PFSK-1 (cell line): ENCODE data around the gene GRIK3.

Experiments
- FOXP2 ChIP-seq: optimal IDR thresholded peaks from 2 replicates; pipeline ENCODE3; 2011; ENCODE audit warnings: borderline replicate concordance, control low read depth, inconsistent platforms; ENCODE audit not compliant: insufficient read depth; ENCODE audit errors: extremely low read length, extremely low read depth
- POLR2AphosphoS5 ChIP-seq: IDR thresholded peaks from 2 replicates; pipeline ENCODE4 v1.6.1; 2012; ENCODE audit warnings: low read depth, mild to moderate bottlenecking, control low read depth, low read length, moderate library complexity
- SIN3A ChIP-seq: IDR thresholded peaks from 2 replicates; pipeline ENCODE4 v1.6.1; 2012; ENCODE audit warnings: mild to moderate bottlenecking, low read length, moderate library complexity, borderline replicate concordance; ENCODE audit not compliant: insufficient read depth
- TAF1 ChIP-seq: IDR thresholded peaks from 2 replicates; pipeline ENCODE4 v1.6.1; 2012; ENCODE audit warnings: low read length, control low read depth, borderline replicate concordance; ENCODE audit not compliant: insufficient read depth
- TF ChIP-seq, protein P1 (sequence below), 2 experiments: IDR thresholded peaks; 2 replicates each; pipeline versions ENCODE4 v1.6.1 to v1.8.0; 2011 to 2012; ENCODE audit warnings: low read depth in 2 of 2, low read length in 2 of 2, control low read depth in 1 of 2, inconsistent platforms in 1 of 2, mild to moderate bottlenecking in 1 of 2, moderate library complexity in 1 of 2; ENCODE audit not compliant: insufficient read depth in 1 of 2

The GRIK3 gene

DNA sequence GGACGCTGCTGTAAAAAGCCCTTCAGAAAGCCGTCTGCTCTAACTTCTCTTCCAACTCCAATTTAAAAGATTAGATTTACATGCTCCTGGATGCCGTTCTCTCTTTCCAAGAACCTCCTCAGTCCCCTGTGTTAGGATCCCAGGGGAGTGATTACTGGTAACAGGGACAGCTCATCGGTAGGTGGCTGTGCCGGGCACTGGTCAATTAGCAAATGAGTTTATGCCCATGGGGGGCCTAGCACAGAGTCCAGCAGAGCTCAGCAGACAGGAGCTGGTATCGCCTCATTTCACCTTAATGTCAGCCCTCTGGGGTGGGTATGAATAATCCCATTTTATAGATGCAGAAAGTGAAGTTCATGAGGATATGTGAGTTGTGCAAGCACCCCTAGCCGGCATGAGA, 191.9 kb downstream of the GRIK3 start:
- no peak for TF ChIP-seq SIN3A
- no peak for TF ChIP-seq FOXP2

- TF ChIP-seq POLR2AphosphoS5 (no peak), FOXP2 (no peak), TAF1 (no peak), SIN3A (no peak)
- TF ChIP-seq, protein P1, sequence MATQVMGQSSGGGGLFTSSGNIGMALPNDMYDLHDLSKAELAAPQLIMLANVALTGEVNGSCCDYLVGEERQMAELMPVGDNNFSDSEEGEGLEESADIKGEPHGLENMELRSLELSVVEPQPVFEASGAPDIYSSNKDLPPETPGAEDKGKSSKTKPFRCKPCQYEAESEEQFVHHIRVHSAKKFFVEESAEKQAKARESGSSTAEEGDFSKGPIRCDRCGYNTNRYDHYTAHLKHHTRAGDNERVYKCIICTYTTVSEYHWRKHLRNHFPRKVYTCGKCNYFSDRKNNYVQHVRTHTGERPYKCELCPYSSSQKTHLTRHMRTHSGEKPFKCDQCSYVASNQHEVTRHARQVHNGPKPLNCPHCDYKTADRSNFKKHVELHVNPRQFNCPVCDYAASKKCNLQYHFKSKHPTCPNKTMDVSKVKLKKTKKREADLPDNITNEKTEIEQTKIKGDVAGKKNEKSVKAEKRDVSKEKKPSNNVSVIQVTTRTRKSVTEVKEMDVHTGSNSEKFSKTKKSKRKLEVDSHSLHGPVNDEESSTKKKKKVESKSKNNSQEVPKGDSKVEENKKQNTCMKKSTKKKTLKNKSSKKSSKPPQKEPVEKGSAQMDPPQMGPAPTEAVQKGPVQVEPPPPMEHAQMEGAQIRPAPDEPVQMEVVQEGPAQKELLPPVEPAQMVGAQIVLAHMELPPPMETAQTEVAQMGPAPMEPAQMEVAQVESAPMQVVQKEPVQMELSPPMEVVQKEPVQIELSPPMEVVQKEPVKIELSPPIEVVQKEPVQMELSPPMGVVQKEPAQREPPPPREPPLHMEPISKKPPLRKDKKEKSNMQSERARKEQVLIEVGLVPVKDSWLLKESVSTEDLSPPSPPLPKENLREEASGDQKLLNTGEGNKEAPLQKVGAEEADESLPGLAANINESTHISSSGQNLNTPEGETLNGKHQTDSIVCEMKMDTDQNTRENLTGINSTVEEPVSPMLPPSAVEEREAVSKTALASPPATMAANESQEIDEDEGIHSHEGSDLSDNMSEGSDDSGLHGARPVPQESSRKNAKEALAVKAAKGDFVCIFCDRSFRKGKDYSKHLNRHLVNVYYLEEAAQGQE (IDR thresholded peaks at IDR 0.05; ENCODE audit: insufficient read depth in 1 of 2, low read depth in 2 of 2, low read length in 2 of 2), result no peak
Measured at GRCh38 chr1:36839485-36839884, 194.8 kb downstream of the GRIK3 start.

GRCh38 chr1:36838888-36839287, 195.4 kb downstream of the GRIK3 start:
- TF ChIP-seq TAF1 (no peak), POLR2AphosphoS5 (no peak), FOXP2 (no peak), SIN3A (no peak)
- TF ChIP-seq, protein P1 (IDR thresholded peaks at IDR 0.05; ENCODE audit: insufficient read depth in 1 of 2, low read depth in 2 of 2, low read length in 2 of 2), result no peak

DNA sequence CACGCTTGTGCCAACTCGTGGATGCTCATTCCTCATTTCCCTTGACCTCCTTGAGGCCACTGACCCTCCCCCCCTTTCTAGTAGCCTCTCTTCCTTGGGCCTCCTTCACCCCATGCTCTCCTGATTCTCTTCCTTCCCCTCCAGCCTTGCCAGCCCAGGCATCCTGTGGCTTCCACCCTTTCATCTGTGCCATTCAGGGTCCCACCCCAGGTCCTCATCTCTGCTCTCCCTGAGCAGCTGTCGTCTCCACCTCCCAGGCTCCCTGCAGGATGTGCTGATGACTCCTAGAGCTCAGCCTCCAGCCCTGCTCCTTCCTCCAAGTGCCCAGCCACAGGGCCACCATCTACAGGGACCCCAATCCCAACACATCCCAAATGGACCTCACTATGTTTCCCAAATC, 197.4 kb downstream of the GRIK3 start:
- no peak for TF ChIP-seq FOXP2
- TF ChIP-seq POLR2AphosphoS5, result no peak
- TF ChIP-seq, protein P1 (IDR thresholded peaks at IDR 0.05; ENCODE audit: insufficient read depth in 1 of 2, low read depth in 2 of 2, low read length in 2 of 2), result no peak
- TF ChIP-seq TAF1, result no peak
- TF ChIP-seq SIN3A, result no peak

DNA sequence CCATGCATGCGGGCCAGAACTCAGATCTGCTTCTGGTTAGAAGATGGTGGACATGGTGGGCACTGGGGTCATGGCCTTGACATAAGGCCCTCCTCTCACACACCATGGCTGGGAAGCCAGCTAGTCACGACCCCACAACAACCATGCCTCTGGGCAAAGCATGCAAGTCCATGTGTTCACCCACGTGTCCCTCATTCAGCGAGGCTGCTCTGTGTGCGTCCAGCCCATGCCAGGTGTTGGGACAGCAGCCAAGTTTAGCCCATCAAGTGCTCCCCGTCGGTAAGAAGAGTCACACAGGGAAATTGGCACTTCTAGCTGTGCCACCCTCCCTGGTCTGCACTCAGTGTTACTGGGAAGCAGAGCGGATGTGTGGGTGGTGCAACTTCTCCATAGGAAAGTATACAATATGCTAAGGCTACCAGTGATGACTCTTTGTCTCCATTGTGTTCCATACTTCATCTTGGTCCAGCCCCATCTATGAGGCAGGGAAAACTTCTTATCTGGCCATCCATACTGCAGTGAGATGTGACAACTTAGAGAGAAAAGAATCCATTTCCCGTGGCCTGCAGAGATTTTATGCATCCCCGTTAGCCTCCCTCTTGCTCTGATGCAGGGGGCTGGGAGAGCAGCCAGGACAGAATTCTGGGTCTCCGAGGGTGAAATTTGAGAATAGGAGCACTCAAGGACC, 198.0 kb downstream of the GRIK3 start:
- TF ChIP-seq TAF1 (no peak), SIN3A (no peak)

DNA sequence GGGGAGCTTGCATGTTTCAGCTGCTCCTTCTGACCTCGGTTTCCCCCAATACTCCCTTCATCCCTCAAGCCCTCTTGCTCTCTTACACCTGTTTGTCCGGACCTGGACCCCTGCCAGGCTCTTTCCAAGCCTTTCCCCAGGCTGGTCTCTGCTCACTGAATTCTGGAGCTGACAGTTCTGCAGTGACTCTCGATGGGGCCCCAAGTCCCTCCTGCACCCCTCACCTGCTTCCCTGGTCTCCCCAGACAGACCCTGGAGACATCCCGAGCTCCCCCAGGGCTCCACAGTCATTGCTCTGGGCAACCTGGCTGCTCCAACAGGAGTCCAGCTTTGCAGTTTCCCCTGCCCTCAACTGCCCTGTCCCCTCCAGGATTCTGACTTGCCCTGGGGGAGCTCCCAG, 198.6 kb downstream of the GRIK3 start:
- no peak for TF ChIP-seq FOXP2
- TF ChIP-seq, protein P1 (IDR thresholded peaks at IDR 0.05; ENCODE audit: insufficient read depth in 1 of 2, low read depth in 2 of 2, low read length in 2 of 2), result no peak
- no peak for TF ChIP-seq POLR2AphosphoS5
- TF ChIP-seq TAF1, result no peak
- TF ChIP-seq SIN3A, result no peak
